HL-60 (cell line): ENCODE data around the gene TENM4.

Source experiments
- DNase-seq, 2 experiments: peaks; one replicate each; pipeline ENCODE4 v3.0.0-alpha.2; 2010 to 2020; ENCODE audit warnings: low read depth in 1 of 2, low spot score in 1 of 2
- H3K27ac ChIP-seq: fragments of 250-450 bp; sonication (Bioruptor Pico); replicated peaks from 2 replicates; pipeline ENCODE4 v1.5.1; 2020; ENCODE audit warnings: mild to moderate bottlenecking, moderate library complexity
- H3K27me3 ChIP-seq: fragments of 250-450 bp; sonication (Bioruptor Pico); 2 replicates; pipeline ENCODE4 v1.5.1; 2021; ENCODE audit warnings: mild to moderate bottlenecking, moderate library complexity; ENCODE audit not compliant: insufficient read depth, poor library complexity, severe bottlenecking
- H3K4me3 ChIP-seq: replicated peaks from 2 replicates; pipeline ENCODE4 v1.5.1; 2011; ENCODE audit warnings: mild to moderate bottlenecking, control low read depth, low read length; ENCODE audit not compliant: insufficient read depth
- CTCF ChIP-seq: IDR thresholded peaks from one replicate; pipeline ENCODE4 v1.5.1; 2011; ENCODE audit warnings: low read length, control low read depth, inconsistent platforms; ENCODE audit not compliant: insufficient read depth
- GABPA ChIP-seq: IDR thresholded peaks from 2 replicates; pipeline ENCODE4 v1.6.1; 2012; ENCODE audit warnings: low read depth
- POLR2AphosphoS5 ChIP-seq: IDR thresholded peaks from 2 replicates; pipeline ENCODE4 v1.6.1; 2012; ENCODE audit warnings: low read depth
- SPI1 ChIP-seq: IDR thresholded peaks from 2 replicates; pipeline ENCODE4 v1.6.1; 2012; ENCODE audit warnings: low read depth, mild to moderate bottlenecking, borderline replicate concordance
- TF ChIP-seq, protein P1 (sequence below): IDR thresholded peaks from 2 replicates; pipeline ENCODE4 v1.6.1; 2012; ENCODE audit warnings: low read depth; ENCODE audit not compliant: insufficient replicate concordance

Gene TENM4

GRCh38 chr11:78946945-78947902, 493.6 kb downstream of the TENM4 start:
- DNase-seq: no peak
- H3K27ac ChIP-seq: no peak overlapping the region
- TF ChIP-seq GABPA: no peak
- no peak for TF ChIP-seq POLR2AphosphoS5
- no peak for TF ChIP-seq SPI1
- TF ChIP-seq CTCF: no peak
- TF ChIP-seq, protein P1, sequence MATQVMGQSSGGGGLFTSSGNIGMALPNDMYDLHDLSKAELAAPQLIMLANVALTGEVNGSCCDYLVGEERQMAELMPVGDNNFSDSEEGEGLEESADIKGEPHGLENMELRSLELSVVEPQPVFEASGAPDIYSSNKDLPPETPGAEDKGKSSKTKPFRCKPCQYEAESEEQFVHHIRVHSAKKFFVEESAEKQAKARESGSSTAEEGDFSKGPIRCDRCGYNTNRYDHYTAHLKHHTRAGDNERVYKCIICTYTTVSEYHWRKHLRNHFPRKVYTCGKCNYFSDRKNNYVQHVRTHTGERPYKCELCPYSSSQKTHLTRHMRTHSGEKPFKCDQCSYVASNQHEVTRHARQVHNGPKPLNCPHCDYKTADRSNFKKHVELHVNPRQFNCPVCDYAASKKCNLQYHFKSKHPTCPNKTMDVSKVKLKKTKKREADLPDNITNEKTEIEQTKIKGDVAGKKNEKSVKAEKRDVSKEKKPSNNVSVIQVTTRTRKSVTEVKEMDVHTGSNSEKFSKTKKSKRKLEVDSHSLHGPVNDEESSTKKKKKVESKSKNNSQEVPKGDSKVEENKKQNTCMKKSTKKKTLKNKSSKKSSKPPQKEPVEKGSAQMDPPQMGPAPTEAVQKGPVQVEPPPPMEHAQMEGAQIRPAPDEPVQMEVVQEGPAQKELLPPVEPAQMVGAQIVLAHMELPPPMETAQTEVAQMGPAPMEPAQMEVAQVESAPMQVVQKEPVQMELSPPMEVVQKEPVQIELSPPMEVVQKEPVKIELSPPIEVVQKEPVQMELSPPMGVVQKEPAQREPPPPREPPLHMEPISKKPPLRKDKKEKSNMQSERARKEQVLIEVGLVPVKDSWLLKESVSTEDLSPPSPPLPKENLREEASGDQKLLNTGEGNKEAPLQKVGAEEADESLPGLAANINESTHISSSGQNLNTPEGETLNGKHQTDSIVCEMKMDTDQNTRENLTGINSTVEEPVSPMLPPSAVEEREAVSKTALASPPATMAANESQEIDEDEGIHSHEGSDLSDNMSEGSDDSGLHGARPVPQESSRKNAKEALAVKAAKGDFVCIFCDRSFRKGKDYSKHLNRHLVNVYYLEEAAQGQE: no peak
- H3K4me3 ChIP-seq: no peak overlapping the region
- H3K27me3 ChIP-seq: no peaks in the 10 kb centered on the region

DNA sequence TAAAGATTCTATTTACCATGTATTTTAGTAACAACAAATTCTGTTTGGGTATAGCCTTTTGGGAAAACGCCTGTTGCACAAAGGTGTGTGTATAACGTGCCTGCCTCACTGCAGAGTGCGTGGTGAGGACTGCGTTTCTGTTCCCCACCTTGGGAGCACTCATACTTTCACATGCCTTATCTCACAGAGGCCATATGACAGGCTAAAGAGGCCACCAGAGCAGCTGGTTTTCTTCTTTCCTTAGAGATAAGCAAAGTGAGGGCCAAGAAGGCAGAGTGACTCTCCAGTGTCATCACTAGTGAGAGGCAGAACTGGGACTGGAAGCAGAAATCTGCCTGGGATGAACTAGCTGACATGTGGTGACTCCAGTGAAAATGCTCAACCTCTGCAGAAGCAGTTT, 497.0 kb downstream of the TENM4 start:
- Histone ChIP-seq H3K27me3 (peaks cover 2% of the 10 kb centered on the region), H3K4me3 (no peak overlapping the region), H3K27ac (no peak overlapping the region)
- DNase-seq: no peak
- TF ChIP-seq, protein P1: no peak
- TF ChIP-seq GABPA: no peak
- TF ChIP-seq CTCF: no peak
- no peak for TF ChIP-seq POLR2AphosphoS5
- TF ChIP-seq SPI1: no peak

DNA sequence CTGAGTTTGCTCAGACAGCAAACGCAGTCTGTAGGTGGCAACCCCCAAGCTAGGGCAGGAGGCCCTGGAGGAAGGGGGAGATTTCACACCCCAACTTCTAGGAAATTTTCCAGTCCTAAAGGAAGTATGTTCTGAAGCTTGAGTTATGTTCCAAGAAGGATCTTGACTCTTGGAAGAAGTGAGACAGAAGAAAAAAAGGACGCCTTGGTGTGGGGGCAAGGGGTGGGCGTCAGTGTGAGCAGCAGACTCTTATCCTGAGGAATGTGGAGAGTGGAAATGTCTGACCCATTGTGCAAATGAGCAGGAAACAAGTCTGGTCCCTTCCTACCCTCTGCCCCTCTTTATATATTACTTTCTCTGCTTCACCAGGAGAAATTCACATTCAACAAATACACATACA, 497.7 kb downstream of the TENM4 start:
- peaks cover 2% of the 10 kb centered on the region for H3K27me3 ChIP-seq
- TF ChIP-seq SPI1 (no peak), GABPA (no peak)
- TF ChIP-seq, protein P1: no peak
- no peak overlapping the region for H3K4me3 ChIP-seq
- no peak for DNase-seq
- no peak overlapping the region for H3K27ac ChIP-seq
